ENCODE measurements around the gene NUBP2.
A peak's percentile ranks its signal among the peaks of the same experiment; 100 is the strongest.
"Not testable (repeated sequence)": the region's sequence is repeated elsewhere in the genome, so short reads cannot be mapped to it uniquely, and the experiment has no call there.

Gene NUBP2

GRCh38 chr16:1786242-1787055 is 3.7 kb downstream of the NUBP2 start:
- peak; percentile 63 for DNase-seq (ENCODE audit: low spot score)

- no peak for DNase-seq (ENCODE audit: low spot score)
Measured at GRCh38 chr16:1787056-1787321, 4.2 kb downstream of the NUBP2 start.

GRCh38 chr16:1787322-1788094 is 4.7 kb downstream of the NUBP2 start:
- no peak for DNase-seq (ENCODE audit: low spot score)

GRCh38 chr16:1788095-1788707 is 5.4 kb downstream of the NUBP2 start:
- peak; percentile 54 for DNase-seq (ENCODE audit: low spot score)

- no peak for DNase-seq (ENCODE audit: low spot score)
Measured at GRCh38 chr16:1788708-1789100, 5.9 kb downstream of the NUBP2 start.

- no peak for DNase-seq (ENCODE audit: low spot score)
Measured at GRCh38 chr16:1789643-1790045, 6.9 kb downstream of the NUBP2 start.

GRCh38 chr16:1790261-1790610 is 7.5 kb downstream of the NUBP2 start:
- DNase-seq (ENCODE audit: low spot score): no peak

GRCh38 chr16:1790611-1791255 is 8.0 kb downstream of the NUBP2 start:
- DNase-seq (ENCODE audit: low spot score): no peak

- no peak for DNase-seq (ENCODE audit: low spot score)
Measured at GRCh38 chr16:1791256-1791942, 8.6 kb downstream of the NUBP2 start.

- no peak for DNase-seq (ENCODE audit: low spot score)
Measured at GRCh38 chr16:1791943-1792812, 9.4 kb downstream of the NUBP2 start.

GRCh38 chr16:1792836-1793577 is 10.2 kb downstream of the NUBP2 start:
- no peak for DNase-seq (ENCODE audit: low spot score)

- no peak for DNase-seq (ENCODE audit: low spot score)
Measured at GRCh38 chr16:1793578-1794220, 10.9 kb downstream of the NUBP2 start, which contains the start of gene IGFALS. Gene IGFALS, minus strand, starts transcription at chr16:1793705. Its CDS starts 53 bp downstream, at chr16:1793652.

- DNase-seq (ENCODE audit: low spot score): no peak
Measured at GRCh38 chr16:1794221-1794871, 11.6 kb downstream of the NUBP2 start.

GRCh38 chr16:1794908-1795666 is 12.3 kb downstream of the NUBP2 start:
- no peak for DNase-seq (ENCODE audit: low spot score)

- DNase-seq (ENCODE audit: low spot score): not testable (repeated sequence)
Measured at GRCh38 chr16:1799263-1799662, 16.5 kb downstream of the NUBP2 start.

- DNase-seq (ENCODE audit: low spot score): no peak
Measured at GRCh38 chr16:1800701-1801100, 17.9 kb downstream of the NUBP2 start.

GRCh38 chr16:1807626-1808025 is 24.9 kb downstream of the NUBP2 start:
- no peak for DNase-seq (ENCODE audit: low spot score)

GRCh38 chr16:1808691-1809090 is 25.9 kb downstream of the NUBP2 start:
- DNase-seq (ENCODE audit: low spot score): no peak
